COLO829 (cell line): ENCODE measurements around the gene ZNF638.

Experiments used
- DNase-seq: peaks from one replicate; pipeline ENCODE4 v3.0.0; 2012; ENCODE audit warnings: low spot score

The ZNF638 gene

GRCh38 chr2:71473346-71474031, 141.9 kb downstream of the ZNF638 start:
- no peak for DNase-seq

- no peak for DNase-seq
Observed at GRCh38 chr2:71474116-71474743, 142.6 kb downstream of the ZNF638 start.

DNA sequence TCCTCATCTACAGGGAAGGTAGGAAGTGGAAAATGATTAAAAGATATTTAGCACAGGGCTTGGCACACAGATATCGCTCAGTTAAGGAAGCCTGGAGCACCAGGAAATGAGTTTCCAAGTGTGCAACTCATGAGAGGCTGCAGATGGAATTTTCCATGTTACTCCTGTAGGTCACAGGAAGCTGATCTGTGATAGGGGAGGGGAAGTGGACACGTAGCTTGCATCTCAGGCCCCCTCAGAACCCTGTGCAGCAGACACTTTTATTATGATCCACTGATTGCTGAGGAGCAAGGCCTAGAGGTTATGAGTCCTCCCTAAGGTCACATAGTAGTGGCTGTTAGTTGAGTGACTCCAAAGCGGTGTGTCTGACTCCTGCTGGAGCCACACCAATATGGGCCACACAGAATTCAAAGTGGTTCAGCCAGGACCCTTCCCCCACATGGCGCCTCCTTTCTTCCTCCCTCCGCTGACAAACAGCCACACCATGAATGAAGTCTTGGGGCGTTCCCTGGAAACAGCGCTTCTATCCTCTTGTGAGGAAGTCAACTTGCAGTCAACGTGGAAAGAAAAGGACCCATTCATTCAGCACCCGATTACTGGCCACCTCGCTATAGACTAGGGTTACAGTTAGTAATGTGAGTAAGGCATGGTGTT, 143.3 kb downstream of the ZNF638 start:
- DNase-seq = no peak

DNA sequence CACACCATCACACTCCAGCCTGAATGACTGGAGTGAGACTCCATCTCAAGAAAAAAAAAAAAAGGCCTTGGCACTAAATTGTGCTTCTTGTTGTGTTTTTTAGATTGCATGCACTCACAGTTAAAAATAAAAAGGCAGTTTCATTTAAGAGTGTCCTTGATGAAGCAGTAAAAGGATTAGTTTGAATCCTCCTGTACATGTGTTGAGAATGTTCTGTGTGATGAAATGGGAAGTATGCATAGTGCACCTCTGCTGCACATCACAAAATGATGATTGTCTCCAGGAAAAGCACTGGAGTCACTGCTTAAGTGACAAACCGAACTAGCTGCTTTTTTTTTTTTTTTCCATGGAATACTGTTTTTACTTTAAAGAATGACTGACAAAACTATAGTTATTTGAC, 144.9 kb downstream of the ZNF638 start:
- no peak for DNase-seq

DNA sequence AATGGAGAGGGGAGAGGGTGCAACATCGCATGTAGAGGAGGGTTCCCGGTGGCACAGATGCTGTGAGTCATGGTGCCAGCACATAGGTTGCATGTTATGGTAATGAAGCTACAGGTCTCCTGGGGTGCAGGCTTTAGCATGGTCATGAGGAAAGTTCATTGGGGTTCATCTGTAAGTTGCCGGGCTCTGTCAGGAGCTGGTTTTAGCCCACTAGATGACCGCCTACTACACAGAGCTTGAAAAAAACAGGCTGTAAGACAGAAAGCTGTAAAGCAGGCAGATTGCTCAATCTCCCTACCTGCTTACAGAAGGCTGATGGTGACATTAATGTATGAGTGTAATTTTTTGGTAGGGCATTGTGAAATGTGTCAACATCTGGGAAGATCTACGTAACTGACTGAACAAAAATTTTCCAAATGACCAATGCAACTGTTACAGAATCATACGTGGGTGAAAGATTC, 145.7 kb downstream of the ZNF638 start:
- DNase-seq = no peak

- no peak for DNase-seq
Observed at GRCh38 chr2:71478806-71479205, 147.2 kb downstream of the ZNF638 start.

GRCh38 chr2:71479261-71479660, 147.7 kb downstream of the ZNF638 start:
- no peak for DNase-seq

GRCh38 chr2:71481111-71481510, 149.5 kb downstream of the ZNF638 start:
- DNase-seq = no peak

- DNase-seq = no peak
Observed at GRCh38 chr2:71482055-71482454, 150.5 kb downstream of the ZNF638 start.

GRCh38 chr2:71483246-71483645, 151.7 kb downstream of the ZNF638 start:
- no peak for DNase-seq

DNA sequence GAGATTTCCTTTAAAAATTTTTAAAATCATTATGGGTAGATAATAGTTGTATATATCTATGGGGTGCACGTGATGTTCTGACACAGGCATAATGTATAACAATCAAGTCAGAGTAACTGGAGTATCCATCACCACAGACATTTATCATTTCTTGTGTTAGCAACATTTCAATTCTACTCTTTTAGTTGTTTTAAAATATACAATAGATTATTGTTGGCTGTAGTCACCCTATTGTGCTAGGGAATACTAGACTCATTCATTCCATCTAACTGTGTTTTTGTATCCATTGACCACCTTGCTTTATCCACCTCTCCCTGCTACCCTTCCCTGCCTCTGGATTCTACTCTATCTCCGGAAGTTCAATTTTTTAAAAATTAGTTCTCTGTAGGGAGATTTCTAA, 152.8 kb downstream of the ZNF638 start:
- DNase-seq = no peak
